GM19025 (cell line): ENCODE measurements around the gene KIF13A.
"Not testable (repeated sequence)": the region's sequence is repeated elsewhere in the genome, so short reads cannot be mapped to it uniquely, and the experiment has no call there.

Experiments
- ATAC-seq: cut with Tn5 transposase; IDR thresholded peaks from one replicate; pipeline ENCODE4 v1.9.1; 2021; ENCODE audit warnings: mild to moderate bottlenecking, low read depth, moderate library complexity; ENCODE audit not compliant: unreplicated experiment

The KIF13A gene

GRCh38 chr6:17935188-17936149 lies 52.0 kb downstream of the KIF13A start:
- no peak for ATAC-seq

- no peak for ATAC-seq
Observed at GRCh38 chr6:17933716-17934115, 53.7 kb downstream of the KIF13A start.

- ATAC-seq, result no peak
Observed at GRCh38 chr6:17932330-17932852, 55.0 kb downstream of the KIF13A start.

- no peak for ATAC-seq
Observed at GRCh38 chr6:17931227-17931626, 56.2 kb downstream of the KIF13A start.

- ATAC-seq, result no peak
Observed at GRCh38 chr6:17930321-17930993, 57.0 kb downstream of the KIF13A start.

DNA sequence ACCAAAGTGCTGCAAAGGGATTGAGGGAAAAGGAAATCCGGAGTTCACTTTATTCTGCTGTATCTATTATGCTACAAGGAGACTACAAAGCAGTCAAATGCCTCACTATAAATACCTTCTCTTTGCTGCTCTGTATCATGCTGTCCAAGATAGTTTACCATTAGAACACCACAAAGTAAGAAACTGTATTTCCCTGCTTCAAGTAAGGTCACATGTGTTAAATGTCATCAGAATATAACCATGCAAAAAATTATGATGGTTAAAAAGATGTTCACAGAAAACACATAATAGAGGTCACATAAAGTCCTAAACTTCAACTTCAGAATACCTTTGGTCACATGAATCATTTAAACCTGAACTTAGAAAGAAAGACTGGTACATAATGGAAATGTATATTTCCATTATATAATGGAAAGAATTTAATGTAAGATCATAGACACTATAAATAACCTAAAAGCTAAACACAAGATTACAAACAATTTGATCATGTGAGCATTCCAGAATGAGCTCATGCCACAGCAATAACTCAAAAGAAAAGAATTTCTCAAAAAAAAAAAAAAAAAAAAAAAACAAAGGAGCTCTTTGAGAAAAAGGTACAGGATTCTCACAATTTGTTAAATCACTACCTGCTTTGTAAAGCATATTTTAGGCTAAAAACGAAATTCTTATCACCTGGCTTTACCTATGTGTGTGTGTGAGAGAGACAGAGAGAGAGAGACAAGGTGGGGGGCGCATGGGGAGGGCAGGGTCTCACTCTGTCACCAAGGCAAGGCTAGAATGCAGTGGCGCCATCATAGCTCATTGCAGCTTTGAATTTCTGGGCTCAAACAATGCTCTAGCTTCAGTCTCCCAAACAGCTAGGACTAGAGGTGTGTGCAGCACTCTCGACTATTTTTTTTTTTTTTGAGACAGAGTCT lies 58.7 kb downstream of the KIF13A start:
- ATAC-seq, result no peak

- ATAC-seq, result no peak
Observed at GRCh38 chr6:17927705-17928104, 59.7 kb downstream of the KIF13A start.

DNA sequence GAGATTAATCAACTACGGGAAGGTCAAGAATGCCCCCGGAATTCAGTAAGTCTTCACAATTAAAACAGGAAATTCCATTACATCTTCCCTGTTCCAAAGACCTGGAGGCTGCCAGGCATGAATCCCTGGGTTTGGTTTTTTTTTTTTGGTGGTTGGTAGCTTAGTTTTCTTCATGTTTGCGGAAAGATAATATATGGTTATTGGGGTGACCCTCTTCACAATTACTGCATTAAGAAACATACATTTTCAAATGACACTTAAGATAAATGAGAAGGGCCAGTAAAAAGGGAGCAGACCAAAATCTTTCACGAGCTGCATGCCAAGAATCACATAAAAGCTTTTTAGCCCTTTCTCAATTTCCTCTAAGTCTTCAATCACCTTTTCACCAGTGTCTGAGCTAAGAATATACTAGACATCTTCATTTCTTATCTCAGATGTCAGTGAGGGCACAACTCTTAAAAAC lies 64.0 kb downstream of the KIF13A start:
- no peak for ATAC-seq

DNA sequence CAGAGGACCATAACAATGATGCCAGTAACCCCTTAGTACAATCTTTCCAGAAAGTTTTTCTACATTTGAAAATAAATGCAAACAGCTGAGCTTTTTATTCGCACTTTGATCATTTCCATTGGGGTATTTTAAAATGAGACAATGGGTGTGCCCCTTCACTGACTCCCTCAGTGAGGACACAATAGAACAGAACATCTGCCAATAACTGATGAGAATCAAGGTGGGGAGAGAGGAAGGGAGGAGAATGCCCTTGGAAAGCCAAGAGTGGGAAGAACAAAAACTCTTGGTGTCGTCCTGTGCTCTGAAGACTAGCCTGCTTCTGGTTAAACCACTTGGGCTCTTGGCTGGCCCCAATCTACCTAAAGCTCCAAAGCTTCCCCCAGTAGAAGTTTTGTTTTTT lies 66.0 kb downstream of the KIF13A start:
- ATAC-seq, result no peak

- ATAC-seq, result no peak
Observed at GRCh38 chr6:17919496-17919895, 67.9 kb downstream of the KIF13A start.

DNA sequence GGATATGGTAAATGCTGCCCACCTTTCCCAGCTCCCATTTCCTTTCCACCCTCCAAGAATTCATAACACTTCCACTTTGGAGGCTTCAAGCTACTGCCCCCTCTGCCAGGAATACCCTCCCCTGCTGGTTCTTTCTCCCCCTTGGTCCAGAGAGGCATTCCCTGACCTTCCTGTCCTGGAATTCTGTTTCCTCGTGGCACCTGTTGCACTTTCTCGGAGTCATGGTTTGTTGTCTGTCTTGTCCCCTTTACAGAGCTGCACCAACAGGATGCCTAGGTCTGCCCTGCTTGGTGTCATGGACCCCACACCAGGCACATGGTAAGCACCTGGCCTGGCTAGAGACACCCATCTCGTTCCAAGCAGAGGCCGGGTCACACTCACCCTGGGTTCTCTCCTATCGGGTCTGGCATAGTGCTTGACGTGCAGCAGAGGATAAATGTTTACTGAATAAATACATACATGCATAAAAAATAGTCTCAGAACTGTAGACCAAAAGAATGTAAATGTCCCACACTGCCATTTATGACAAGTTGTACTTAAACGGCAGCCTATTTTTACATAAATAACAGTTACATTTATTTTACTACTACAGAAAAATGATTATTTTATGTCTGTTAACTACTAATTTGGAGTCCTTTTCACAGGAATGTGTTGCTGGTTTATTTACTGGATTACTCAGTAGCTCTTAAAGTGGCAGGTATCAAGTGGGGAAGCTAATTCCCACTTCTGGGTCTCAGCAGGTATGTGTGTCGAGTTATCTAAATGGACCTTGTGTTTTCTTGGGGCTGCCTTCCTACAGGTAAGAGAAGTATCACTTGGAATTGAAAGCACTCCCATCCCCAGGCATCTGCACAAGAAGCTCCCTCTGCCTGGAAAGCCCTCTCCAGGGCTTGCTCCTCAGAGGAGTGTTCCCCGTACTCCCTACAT lies 69.3 kb downstream of the KIF13A start:
- ATAC-seq, result no peak

- ATAC-seq, result no peak
Observed at GRCh38 chr6:17914651-17915050, 72.8 kb downstream of the KIF13A start.

DNA sequence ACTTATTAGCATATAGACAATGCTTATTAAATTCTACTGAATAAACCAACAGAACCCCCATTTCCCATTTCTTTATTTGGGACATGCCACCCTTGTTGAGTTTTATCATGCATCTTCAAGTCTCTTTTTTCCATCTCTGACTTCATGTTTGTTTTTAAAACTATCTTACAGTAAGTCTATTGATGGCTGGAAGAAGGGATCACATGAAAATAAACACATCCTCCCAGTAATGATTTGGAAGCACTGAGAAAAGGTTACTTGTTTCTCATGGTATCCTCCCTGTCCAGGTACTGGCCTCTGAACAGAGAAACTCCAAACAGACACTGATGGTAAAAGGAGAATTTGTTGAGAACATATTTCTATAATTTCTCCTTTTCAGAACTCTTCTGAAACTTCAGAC lies 74.9 kb downstream of the KIF13A start:
- ATAC-seq, result no peak

GRCh38 chr6:17911656-17912055 lies 75.8 kb downstream of the KIF13A start:
- not testable (repeated sequence) for ATAC-seq

- ATAC-seq, result no peak
Observed at GRCh38 chr6:17910189-17910588, 77.2 kb downstream of the KIF13A start.

DNA sequence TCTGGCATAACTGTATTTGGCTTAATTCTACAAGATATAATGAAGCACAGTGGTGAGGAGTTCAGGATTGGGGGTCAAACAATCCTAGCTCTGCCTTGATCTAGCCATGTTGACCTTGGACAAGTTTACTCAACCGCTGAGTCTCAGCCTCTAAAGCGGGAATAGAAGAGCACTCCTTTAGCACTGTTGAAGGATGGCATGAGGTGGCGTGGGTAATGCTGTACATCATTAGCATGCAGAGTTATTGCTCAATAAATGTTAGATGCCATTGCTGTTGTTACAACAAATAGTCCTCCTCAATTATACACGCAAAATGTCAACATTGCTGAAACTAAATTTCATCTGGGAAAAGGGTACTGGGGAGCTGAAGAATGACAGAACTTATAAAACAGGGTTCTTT lies 78.6 kb downstream of the KIF13A start:
- ATAC-seq, result no peak

DNA sequence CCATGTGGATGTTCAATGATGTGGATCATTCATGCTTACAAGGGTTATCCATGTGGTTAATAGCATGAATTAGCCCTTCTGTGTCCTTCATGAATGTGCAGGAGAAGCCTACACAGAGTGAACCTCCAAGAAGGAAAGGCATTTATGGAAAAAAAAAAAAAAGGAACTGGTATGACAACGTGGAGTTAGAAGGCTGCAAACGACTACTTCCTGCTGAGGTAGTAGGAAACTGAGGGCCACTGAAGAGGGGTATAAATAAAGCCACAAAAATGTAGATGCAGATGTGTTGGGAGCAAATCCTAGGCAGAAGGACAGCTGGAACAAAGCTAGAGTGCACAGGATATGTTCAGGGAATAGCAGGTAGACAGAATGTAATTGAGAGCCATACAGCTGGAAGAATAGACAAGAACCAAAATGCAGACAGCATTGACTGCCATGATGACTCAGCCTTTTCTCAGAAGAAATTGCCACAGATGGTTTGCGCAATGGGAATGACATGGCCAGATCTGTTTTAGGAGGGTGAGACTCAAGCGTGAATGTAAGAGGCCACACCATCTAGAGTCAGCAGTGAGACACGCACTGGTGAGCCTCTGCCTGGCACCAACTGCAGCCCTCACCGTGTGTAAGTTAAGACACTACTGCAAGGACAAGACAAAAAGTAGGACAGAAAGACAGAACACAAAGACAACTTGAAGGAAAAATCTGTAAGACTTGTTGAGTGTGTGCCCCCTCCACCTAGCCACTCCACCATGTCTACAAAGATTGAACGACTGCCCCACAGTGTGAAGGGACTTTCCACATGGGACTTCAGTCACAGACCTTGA lies 79.8 kb downstream of the KIF13A start:
- ATAC-seq, result no peak
